HG02943 (cell line): Measurements from ENCODE around the gene ANKRD42.
"Not testable (repeated sequence)": the region's sequence is repeated elsewhere in the genome, so short reads cannot be mapped to it uniquely, and the experiment has no call there.

ENCODE experiments used
- ATAC-seq: cut with Tn5 transposase; IDR thresholded peaks from one replicate; pipeline ENCODE4 v1.9.1; 2021; ENCODE audit warnings: mild to moderate bottlenecking, low read depth, moderate library complexity; ENCODE audit not compliant: unreplicated experiment

Gene ANKRD42

DNA sequence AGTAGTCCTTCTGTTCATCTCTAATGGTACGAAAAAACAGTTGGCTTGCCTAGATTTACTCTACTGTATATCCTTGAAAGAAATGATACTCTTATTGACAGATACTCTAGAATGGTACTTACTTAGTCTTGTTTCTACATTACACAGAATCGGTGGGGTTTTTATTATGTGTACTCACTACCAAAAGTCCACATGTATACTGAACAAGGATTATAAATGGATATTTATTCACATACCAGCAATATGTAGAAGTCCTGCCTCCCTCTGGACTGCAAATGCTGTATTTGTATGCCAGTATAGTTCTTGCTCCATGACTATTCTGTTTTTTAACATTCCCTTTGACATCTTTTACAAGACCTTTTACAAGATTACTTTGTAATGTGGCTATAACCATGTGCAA, 22.6 kb upstream of the ANKRD42 start:
- no peak for ATAC-seq

DNA sequence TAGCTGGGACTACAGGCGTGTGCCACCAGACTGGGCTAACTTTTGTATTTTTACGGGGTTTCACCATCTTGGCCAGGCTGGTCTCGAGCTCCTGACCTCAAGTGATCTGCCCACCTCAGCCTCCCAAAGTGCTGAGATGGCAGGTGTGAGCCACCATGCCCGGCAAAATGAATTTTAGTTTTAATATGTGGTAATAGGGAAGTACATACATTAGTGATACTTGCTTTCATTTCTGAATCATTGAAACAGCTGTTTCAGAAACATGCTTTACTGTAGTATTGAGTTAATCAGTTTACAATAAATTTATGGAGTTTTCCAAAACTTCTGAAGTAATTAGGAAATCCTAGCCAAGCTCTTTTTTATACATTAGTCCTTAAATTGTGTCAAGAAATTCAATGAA, 21.0 kb upstream of the ANKRD42 start:
- no peak for ATAC-seq

DNA sequence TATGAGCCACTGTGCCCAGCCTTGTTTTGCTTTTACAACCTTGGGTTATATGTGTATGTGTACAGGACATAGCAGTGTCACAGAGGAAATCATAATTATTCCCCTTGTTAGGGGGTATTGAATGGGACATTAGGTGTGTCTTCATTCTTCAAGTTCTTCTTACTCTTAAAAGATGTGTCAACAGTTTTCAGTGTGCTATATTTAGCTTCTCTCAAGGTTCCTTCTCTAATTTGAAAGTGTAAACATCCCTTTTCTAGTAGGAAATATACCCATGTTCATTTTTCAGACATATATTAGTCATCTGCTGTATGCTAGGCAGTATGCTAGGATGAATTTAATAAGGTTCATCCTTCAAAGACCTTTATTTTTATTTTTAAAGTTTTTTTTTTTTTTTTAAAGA, 19.5 kb upstream of the ANKRD42 start:
- no peak for ATAC-seq

DNA sequence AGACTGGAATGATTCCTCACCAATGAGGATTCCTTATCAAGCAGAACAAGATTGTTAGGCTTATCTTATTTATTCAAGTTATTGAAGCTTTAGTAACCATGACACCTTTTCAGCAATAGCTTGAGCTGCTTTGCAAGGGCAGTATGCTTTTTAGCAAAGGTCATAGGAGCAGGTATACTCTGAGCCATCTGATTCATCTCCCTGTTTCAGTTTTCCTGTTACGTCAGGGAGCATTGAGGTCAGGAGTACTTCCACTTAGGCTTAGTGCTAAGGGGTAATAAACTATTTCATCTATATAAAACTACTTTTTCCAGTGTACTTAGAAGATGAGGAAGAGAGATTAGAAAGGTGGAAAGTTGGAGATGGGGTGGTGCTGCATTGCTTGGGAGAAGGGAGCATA, 17.7 kb upstream of the ANKRD42 start:
- no peak for ATAC-seq

DNA sequence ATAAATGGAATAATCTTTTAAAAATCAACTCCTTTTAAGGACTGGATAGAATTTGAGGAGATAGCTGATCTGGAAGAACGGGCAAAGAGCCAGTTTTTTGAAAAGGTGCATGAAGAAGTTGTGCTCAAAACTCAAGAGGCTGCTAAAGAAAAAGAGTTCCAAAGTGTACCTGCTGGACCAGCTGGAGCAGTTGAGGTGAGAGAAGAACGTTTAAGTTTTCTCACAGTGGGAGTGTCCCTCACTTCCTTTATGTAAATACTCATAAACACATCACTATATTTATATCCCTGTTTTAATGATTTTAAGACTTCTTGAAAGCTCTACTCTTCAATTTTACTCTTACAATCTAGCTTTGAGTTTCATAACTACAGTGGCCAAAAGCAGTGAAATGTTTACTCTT, 11.7 kb upstream of the ANKRD42 start:
- ATAC-seq, result no peak

DNA sequence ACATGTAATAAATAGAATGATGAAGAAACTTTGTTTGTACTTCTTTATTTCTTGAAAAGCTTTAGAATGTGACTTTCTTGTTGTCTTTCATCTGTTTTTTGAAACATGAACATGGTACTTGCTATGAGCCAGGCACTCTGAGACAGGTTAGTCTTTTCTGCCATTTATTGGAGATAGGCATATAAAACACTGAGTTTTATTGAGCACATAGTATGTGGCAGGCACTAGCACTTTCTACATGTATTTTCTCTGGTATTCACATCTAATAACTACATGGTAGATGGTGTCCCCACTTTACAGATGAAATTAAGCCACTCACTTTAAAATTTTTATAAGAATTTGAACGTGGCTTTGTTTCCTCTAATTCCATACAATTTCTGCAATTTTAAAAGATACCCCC, 7.7 kb upstream of the ANKRD42 start:
- ATAC-seq, result no peak

DNA sequence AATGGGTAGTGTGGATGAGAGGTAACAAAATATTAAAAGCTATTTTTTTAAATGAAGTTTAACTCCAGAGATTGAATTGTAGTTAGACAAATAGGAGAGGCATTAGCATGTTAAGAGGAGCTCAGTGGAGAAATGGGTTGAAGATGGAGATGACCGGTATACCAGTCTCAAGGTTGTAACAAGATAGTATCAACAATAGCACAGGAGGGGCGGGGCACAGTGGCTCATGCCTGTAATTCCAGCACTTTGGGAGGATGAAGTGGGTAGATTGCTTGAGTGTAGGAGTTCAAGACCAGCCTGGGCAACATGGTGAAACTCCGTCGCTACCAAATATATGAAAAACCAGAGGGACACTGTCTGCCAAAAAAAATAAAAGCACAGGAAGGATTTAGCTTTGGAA, 6.0 kb upstream of the ANKRD42 start:
- no peak for ATAC-seq

DNA sequence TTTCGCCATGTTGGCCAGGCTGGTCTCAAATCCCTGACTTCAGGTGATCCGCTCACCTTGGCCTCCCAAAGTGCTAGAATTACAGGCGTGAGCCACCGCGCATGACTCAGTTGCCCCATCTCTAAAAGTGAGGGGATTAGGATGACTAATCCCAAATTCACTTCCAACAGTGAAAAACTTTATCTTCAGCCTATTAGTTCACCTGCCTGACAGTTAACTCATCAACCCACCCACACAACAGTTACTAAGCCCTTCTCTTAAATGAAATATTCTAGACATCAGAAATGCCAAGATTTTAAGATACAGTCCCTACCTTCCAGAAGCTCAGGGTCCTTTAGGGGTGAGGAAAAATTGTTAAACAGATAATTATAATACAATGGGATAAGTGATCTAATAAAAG, 2.0 kb upstream of the ANKRD42 start:
- no peak for ATAC-seq

DNA sequence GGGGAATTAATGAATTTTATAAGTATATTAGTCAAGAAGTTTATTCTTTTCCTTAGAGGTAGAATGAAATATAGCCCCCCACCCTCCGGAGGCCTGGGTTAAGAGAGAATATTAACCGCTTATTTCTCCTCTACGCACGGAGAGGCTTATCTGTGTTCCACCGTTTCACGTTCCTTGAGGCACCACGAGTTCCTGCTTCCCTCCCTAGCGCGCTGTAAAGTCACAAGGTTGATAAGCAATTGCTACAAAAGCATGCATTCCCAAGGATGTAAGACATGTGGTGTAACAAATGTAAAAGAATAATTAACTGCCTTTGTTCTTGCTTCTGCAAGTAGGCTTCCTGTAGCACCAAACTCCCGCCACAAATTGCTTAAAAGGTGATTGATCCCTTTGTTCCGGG, 1.5 kb upstream of the ANKRD42 start:
- ATAC-seq, result no peak

DNA sequence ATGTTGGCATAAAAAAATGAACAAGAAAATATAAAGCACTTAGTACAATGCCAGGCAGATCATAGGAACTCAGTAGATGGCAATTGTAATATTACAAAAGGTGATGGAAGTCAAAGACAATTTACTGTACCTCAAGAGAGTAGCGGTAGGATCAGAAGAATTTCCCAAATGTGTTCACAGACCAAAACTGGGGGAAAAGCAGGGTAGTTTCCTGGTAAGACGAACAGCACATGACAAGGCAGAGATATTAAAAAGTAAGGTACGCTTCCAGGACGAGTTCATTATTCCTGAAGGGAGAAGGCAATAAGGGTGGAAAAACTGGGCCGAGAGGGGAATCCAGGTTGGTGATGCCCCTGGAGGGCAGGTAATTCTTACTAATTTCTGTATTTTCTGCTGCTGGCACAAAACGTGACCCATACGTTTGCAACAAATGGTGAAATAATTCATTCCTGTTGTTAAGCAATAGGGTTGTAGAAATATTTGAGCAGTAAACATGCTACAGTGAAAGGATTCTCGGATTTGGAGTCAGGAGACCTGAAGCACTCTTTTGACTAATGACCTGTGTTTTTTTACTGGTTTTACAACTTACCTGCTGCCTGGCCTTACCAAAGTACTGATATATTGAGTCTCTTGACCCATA, 786 bp upstream of the ANKRD42 start:
- no peak for ATAC-seq

DNA sequence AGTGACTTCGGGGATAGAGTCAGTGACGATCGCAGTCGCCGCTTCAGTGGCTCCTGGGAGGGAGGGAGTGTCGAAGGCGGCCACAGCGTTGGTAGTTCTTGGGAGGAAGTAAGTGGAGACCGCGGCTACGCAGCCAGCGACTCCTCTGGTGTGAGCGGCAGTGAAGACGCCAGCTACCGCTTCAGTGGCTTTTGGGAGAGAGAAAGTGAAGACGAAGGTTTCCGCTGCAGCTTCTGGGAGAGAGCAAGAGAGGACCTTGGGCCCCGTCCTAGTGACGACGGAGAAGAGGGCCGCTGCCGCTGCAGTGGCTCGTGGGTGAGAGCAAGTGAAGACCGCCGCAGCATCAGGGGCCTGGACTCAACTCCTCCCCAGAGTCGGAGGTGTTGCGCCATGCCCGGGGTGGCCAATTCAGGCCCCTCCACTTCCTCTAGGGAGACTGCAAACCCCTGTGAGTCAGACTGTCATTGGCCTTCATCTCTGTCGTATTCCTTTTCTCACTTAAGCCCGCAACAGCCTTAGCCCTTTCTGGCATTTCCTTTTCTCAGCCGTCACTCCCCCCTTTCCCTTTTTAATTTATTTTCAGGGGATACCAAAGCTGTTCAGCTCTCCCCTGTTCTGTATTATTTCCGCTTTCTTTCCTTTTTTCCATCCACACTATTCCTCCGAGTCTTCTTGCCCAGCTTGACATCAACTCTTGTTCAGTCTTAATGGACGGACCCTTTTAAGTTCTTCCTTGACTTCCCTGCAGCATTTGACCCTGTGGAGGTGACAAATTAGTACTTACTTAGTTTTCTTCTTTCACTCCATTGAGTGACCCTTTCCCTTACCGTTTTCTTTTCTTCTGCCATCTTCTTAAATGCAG, 1.0 kb downstream of the ANKRD42 start:
- ATAC-seq, result peak; percentile 49

DNA sequence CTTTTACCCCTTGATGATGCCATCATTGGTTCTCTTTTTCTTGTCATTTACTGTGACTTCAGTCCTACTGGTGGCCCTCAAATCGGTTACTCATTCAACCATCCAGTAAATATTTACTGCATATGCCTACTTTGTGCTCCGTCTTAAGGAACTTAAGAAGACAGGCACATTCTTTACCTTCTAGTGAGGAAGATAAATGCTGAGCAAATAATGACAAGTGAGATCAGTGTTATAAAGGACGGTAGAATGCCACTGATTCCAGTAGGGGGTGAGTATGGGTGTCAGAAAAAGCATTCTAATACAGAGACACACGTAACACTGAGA, 1.6 kb downstream of the ANKRD42 start:
- no peak for ATAC-seq

DNA sequence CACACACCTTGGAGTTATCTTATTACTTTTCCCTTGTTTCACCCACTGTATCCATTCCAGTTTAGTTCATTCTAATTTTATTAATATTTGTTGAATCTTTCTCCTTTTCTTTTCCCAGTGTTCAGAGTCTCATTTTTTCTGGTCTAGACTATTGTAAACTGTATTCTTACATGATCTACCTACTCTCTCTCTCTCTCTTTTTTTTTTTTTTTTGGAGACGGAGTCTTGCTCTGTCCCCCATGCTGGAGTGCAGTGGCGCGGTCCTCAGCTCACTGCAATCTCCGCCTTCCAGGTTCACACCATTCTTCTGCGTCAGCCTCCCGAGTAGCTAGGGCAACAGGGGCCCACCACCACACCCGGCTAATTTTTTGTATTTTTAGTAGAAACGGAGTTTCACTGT, 2.1 kb downstream of the ANKRD42 start:
- ATAC-seq, result no peak

DNA sequence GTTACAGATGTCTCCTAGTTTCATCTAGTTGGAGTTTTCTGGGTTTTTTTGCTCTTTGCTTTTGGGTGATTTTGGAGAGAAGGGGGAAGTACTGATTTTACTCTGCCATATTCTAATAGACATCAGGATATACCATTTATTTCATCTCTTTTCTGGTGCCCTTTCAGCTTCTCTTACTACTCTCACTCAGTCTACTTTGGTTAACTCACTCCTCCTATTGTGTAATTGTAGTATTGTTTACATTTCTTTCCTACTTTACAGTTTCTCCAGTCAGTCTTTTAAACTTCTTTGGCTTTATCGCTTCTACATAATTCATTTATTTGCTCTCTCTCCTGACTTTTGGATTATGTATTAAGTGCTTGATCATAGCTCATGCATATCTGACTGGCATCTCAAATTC, 6.5 kb downstream of the ANKRD42 start:
- no peak for ATAC-seq

DNA sequence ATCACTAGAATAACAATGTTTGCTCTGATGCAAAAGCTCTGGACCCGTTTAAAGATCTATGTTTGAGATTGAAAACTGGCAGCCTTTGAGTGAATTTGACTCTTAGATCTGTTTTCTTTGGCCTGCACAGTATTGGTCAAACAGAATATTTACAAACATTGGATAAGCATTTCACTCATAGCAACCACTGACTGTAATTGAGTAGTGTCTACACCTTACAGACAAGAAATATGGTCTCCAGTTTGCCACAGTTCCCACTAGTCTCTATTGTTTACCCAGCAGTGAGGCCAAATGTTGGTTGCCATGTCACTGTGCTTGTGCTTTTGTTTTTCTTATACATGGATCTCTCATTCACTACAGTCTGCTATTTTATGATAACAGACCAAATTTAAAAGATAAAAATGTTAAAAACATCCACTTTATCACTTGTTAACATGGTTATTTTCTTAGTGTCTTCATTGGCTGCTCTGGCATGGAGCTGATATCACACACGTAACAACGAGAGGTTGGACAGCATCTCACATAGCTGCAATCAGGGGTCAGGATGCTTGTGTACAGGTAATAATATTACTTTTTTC, 12.2 kb downstream of the ANKRD42 start:
- no peak for ATAC-seq

DNA sequence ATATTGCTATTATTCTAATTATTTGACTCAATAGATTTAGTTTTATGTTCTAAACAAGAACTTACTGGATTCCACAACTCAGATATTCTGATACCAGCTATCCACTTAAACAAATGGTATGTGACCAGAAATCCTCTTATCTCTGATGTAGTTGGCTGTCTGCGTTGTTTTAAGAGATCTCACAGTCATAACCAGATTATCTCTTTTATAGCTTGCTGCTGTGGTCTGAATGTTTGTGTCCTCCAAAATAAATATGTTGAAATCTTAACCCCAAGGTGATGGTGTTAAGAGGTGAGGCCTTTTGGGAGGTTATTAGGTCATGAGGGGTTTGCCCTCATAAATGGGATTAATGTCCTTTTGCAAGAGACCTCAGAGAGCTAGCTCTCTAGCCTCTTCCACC, 12.7 kb downstream of the ANKRD42 start:
- ATAC-seq, result no peak

DNA sequence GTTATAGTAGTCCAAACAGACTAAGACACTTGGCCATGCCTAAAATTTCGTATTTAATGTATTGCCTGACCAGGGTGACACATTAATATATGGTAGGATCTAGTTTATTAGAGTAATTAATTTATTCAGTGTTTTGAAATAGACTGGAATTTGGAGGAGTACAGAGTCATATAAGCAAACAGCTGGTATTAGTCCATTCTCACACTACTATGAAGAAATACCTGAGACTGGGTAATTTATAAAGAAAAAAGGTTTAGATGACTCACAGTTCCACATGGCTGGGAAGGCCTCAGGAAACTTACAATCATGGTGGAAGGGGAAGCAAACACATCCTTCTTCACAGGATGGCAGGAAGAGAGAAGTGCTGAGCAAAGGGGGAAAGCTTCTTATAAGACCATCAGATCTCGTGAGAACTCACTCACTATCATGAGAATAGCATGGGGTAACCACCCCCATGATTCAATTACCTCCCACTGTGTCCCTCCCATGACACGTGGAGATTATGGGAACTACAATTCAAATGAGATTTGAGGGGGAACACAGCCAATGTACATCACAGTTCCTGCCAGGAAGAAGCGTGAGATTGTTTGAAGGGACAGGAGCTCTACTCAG, 13.4 kb downstream of the ANKRD42 start:
- not testable (repeated sequence) for ATAC-seq

DNA sequence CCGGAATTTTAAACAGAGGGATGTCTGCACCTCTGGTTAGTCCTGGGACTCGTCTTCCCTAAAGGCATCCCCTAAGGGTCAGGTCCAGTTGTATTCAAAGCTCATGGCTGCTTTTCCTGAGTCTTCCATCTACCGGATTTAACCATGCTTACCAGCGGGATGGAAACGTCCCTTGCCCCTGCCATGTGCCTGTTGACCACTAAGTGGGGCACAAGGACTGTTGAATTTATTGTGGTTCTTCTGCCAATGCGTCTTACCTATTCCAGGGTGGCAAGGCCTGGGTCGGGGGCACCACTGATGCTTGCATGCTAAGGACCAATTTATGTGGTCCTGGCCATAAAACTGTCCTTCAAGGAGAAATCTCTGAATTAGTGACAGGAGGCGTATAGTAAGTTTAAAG, 25.6 kb downstream of the ANKRD42 start:
- no peak for ATAC-seq

DNA sequence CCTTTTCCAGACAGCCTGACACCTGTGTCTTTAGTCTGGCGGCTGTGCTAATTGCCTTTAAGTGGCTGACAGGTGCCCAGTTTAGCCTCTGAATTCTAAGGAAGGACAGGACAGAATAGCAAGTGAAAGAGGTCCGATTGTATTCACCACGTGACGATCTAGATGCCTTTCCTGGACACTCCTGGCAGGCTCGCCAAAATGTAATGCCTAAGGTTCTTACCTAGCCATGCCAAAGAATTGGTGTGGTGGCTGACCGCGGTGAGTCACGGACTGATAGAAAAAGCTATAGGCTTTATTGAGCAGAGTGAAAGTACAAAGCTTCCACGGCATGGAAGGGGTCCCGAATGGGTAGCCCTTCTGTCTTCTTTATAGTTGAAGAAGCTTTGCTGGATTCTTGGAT, 26.7 kb downstream of the ANKRD42 start:
- no peak for ATAC-seq

DNA sequence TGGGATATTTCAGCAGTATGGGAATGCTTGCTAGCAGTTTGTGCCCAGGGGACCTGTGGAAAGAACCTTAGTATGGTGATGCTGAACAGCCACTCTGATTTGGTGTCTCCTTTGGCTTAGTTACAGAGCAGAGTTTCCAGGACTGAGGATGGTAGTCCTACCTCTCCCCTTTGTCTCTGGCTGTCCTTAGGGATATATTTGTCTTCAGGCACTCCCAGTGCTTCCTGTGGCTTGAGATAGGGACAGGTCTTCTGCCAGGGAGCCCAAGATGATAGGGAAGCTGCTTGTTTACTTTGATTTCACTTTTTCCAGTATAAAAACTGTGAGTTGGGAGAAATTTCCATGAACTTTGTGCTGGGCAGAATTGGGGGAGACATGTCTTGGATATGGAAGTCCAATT, 28.2 kb downstream of the ANKRD42 start:
- ATAC-seq, result no peak

DNA sequence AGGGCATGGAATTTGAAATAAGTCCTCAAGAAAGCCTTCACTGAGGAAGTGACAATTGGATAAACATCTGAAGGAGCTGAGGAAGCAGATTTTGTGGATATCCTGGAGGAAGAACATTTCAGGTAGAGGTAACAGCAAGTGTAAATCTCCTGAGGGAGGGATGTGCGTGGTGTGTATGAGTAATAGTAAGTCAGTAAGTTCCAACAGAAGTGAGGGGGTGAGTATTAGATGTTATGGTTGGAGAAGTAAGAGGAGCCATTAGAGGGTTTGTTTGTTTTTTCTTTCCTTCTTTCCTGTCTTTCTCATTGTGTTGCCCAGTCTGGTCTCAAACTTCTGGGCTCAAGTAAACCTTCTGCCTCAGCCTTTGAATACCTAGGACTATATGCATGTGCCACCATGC, 29.0 kb downstream of the ANKRD42 start:
- no peak for ATAC-seq

DNA sequence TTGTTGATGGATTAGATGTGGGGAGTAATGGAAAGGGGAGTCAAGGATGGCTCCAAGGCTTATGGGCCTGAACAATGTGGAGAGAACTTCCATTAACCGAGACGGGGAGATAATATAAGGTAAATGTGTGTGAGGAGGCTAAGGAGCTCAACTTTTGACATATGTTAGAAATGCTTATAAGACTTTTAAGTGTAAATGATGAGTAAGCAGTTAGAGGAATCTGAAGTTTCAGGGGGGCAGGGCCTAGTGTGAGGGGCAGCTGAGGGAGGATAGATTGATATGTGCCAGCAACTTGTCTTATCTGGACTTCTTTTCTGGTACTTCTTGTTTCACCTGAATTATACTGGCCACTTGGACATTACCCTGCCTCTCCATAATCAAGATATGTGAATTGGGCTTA, 29.9 kb downstream of the ANKRD42 start:
- ATAC-seq, result no peak
